Stomach (tissue), 4 donors: ENCODE measurements around the gene PPM1K.

ENCODE experiments used
- CTCF ChIP-seq, 7 experiments: fragments of 450-650 bp in 4 of 7; fragments of 200-600 bp in 3 of 7; sonication (generic) in 3 of 7; IDR thresholded peaks; one replicate each; pipeline ENCODE4 v1.5.1; 2016 to 2019; ENCODE audit warnings: antibody characterized with exemption in 7 of 7, control low read depth in 2 of 7, mild to moderate bottlenecking in 1 of 7
- EP300 ChIP-seq: sonication (generic); formaldehyde crosslinking; IDR thresholded peaks from one replicate; pipeline ENCODE4 v1.6.1; 2017; ENCODE audit warnings: antibody characterized with exemption
- POLR2AphosphoS5 ChIP-seq, 3 donors: sonication (generic); formaldehyde crosslinking; IDR thresholded peaks; one replicate each; pipeline ENCODE4 v1.6.1; 2016; ENCODE audit warnings: antibody characterized with exemption in 3 of 3

DNA sequence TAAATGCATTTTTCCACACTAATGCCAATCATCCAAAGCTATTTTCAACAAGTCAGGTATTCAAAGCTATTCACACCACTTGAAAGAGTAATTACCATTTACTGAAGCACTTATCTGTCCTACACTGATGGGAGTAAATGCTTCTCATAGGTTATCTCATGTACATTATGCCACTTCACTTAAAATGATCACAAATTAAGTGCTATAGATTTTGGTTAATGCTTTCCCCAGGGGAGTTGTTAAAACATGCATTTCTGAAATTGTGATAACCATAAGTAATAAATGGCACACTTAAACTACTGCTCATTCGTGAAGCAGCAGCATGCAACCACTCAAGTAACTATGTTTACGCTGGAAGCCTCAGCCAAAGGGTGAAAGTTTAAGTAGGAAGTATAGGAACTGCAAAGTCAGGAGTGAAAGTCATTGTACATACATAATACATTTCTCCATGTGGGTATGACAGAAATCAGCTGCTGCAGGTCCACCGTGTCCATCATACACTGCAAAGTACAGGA lies 6.6 kb downstream of the PPM1K start:
- no peak for TF ChIP-seq POLR2AphosphoS5 (IDR thresholded peaks at IDR 0.05)
- TF ChIP-seq CTCF (IDR thresholded peaks at IDR 0.05) = no peak
- TF ChIP-seq EP300 = no peak
